PC-9 (cell line): ENCODE measurements around the gene SPPL3. TPM values are rescaled to one million over a fixed set of nuclear protein-coding genes. Genes with fewer than 3 reads are reported as not detected.

Experiments
- BruUV-seq: library from RNA; stranded (reverse); fragments of 400-500 nt; replicated peaks from 2 replicates; lab custom pipeline; 2021; lab: Mats Ljungman, UMichigan
- CTCF ChIA-PET: fragments of 300-600 bp; sonication (Branson Sonifier 250); formaldehyde crosslinking; loops from one replicate; lab custom pipeline; 2022; ENCODE audit warnings: antibody characterized with exemption; lab: Charles Lee
- POLR2A ChIA-PET: fragments of 300-600 bp; sonication (Branson Sonifier 250); formaldehyde crosslinking; loops from one replicate; lab custom pipeline; 2022; ENCODE audit warnings: antibody characterized with exemption; ENCODE audit not compliant: unreplicated experiment; lab: Charles Lee
- DNase-seq, 2 experiments: peaks; one replicate each; pipeline versions ENCODE4 v3.0.0 to v3.0.0-alpha.2; 2015 to 2022; ENCODE audit warnings: mixed read lengths in 1 of 2
- H2AFZ ChIP-seq: fragments of 200-600 bp; sonication (generic); 2 replicates; pipeline ENCODE4 v1.8.1; 2017; ENCODE audit warnings: antibody characterized with exemption
- H3F3A ChIP-seq: fragments of 200-600 bp; sonication (generic); 2 replicates; pipeline ENCODE4 v1.8.1; 2017; ENCODE audit warnings: antibody characterized with exemption, mild to moderate bottlenecking, low read depth; ENCODE audit not compliant: insufficient read depth
- H3K27ac ChIP-seq: fragments of 200-600 bp; sonication (generic); 2 replicates; pipeline ENCODE4 v1.6.1; 2016; ENCODE audit warnings: mixed run types
- H3K27me3 ChIP-seq: fragments of 200-600 bp; sonication (generic); 2 replicates; pipeline ENCODE4 v1.6.1; 2016; ENCODE audit warnings: low read depth, mixed run types; ENCODE audit not compliant: insufficient read depth
- H3K36me3 ChIP-seq: fragments of 200-600 bp; sonication (generic); 2 replicates; pipeline ENCODE4 v1.6.1; 2016; ENCODE audit warnings: low read depth, mixed run types
- H3K4me1 ChIP-seq: fragments of 200-600 bp; sonication (generic); replicated peaks from 2 replicates; pipeline ENCODE4 v1.6.1; 2016; ENCODE audit warnings: mixed run types; ENCODE audit not compliant: insufficient read depth
- H3K4me2 ChIP-seq: fragments of 200-600 bp; sonication (generic); 2 replicates; pipeline ENCODE4 v1.6.1; 2017; ENCODE audit warnings: mixed run types
- H3K4me3 ChIP-seq: fragments of 200-600 bp; sonication (generic); 2 replicates; pipeline ENCODE4 v1.6.1; 2016; ENCODE audit warnings: mixed run types
- H3K79me2 ChIP-seq: fragments of 200-600 bp; sonication (generic); 2 replicates; pipeline ENCODE4 v1.6.1; 2017; ENCODE audit warnings: low read depth, mixed run types
- H3K9me2 ChIP-seq: fragments of 200-600 bp; sonication (generic); 2 replicates; pipeline ENCODE4 v1.8.1; 2017; ENCODE audit warnings: mild to moderate bottlenecking; ENCODE audit not compliant: insufficient read depth
- H3K9me3 ChIP-seq: fragments of 200-600 bp; sonication (generic); 2 replicates; pipeline ENCODE4 v1.8.1; 2016; ENCODE audit warnings: low read depth; ENCODE audit not compliant: insufficient read depth
- H4K20me1 ChIP-seq: fragments of 200-600 bp; sonication (generic); 2 replicates; pipeline ENCODE4 v1.8.1; 2017; ENCODE audit not compliant: insufficient read depth
- EZH2 ChIP-seq: fragments of 200-600 bp; sonication (generic); IDR thresholded peaks from 2 replicates; pipeline ENCODE4 v1.8.0; 2017; ENCODE audit warnings: antibody characterized with exemption, low read depth
- intact Hi-C: fragments of 100-400 bp; cut with micrococcal nuclease; formaldehyde crosslinking; loops from one replicate; pipeline ENCODE4 v1.10.0; 2022; ENCODE audit not compliant: unreplicated experiment
- total RNA-seq: library from RNA; stranded (reverse); gene quantifications from 2 replicates; pipeline ENCODE4 v1.2.3, GENCODE V29; 2021
- TF ChIP-seq, protein P1 (sequence below): fragments of 200-600 bp; sonication (generic); conservative IDR thresholded peaks from 2 replicates; pipeline ENCODE4 v1.6.1; 2017; ENCODE audit warnings: mixed run types, antibody characterized with exemption, mild to moderate bottlenecking, moderate library complexity

Gene SPPL3
- total RNA-seq, 1 experiment from 2014 or later, result 44.7 TPM

DNA sequence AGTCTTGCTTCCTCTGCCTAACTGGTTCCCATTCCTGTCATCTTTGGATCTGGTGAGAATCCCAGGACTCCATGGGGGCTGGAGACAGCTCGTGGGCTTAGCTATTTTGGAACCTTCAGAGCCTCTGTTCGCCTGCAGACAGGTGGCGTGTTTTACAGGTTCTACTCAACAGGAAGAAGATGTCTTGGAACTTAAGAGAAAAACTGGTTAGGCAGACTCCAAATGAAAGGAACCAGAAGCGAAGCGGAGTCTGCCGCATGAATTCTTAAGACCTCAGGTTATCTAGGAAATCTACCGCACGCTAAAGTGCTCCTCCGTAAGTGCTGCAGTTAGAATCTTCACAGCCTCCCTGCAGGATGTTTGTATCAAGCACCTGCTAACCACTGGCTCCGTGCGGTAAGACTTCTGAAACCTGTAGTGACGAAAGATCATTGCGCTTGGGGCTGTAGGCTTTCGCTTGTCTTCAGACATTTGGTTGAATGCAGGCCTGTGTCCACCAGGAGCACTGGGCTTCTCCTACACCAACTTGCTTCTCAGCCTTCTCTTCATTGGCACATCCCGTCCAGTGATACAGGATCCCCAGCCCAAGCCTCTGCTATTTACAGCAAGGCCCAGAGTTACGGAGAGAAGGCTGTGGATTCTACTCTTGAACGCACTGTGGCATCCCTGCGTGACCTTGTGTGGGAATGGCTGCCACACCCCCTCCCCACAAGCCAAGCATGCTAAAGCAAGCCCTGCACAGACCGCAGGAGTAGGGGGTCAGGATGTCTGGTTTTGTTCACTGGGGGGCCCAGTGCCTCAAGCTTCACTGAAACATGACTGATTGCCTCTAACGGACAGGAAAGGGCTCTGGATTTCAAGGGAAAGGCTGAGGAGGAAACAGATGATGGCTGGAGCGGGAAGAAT is 143.6 kb downstream of the SPPL3 start:
- H3K9me3 ChIP-seq, result no peaks in the 10 kb centered on the region
- no peak overlapping the region for H2AFZ ChIP-seq
- H3K36me3 ChIP-seq, result no peaks in the 10 kb centered on the region
- H4K20me1 ChIP-seq, result no peaks in the 10 kb centered on the region
- TF ChIP-seq EZH2, result no peak
- TF ChIP-seq, protein P1, sequence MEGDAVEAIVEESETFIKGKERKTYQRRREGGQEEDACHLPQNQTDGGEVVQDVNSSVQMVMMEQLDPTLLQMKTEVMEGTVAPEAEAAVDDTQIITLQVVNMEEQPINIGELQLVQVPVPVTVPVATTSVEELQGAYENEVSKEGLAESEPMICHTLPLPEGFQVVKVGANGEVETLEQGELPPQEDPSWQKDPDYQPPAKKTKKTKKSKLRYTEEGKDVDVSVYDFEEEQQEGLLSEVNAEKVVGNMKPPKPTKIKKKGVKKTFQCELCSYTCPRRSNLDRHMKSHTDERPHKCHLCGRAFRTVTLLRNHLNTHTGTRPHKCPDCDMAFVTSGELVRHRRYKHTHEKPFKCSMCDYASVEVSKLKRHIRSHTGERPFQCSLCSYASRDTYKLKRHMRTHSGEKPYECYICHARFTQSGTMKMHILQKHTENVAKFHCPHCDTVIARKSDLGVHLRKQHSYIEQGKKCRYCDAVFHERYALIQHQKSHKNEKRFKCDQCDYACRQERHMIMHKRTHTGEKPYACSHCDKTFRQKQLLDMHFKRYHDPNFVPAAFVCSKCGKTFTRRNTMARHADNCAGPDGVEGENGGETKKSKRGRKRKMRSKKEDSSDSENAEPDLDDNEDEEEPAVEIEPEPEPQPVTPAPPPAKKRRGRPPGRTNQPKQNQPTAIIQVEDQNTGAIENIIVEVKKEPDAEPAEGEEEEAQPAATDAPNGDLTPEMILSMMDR, result no peak
- ChIA-PET CTCF (no interaction called here), POLR2A (no interaction called here)
- BruUV-seq, result no TSS peak
- no peaks in the 10 kb centered on the region for H3F3A ChIP-seq
- H3K4me1 ChIP-seq, result no peaks in the 10 kb centered on the region
- H3K4me2 ChIP-seq, result no peak overlapping the region
- no peak overlapping the region for H3K4me3 ChIP-seq
- no peaks in the 10 kb centered on the region for H3K27me3 ChIP-seq
- H3K27ac ChIP-seq, result no peak overlapping the region
- intact Hi-C loops, result no loop called here
- no peak for DNase-seq
- H3K79me2 ChIP-seq, result no peaks in the 10 kb centered on the region
- H3K9me2 ChIP-seq, result no peaks in the 10 kb centered on the region

GRCh38 chr12:120759591-120760348 is 144.4 kb downstream of the SPPL3 start:
- Histone ChIP-seq H3F3A (no peaks in the 10 kb centered on the region), H3K36me3 (no peaks in the 10 kb centered on the region), H3K4me1 (no peaks in the 10 kb centered on the region), H3K9me3 (no peaks in the 10 kb centered on the region), H3K27ac (no peak overlapping the region), H4K20me1 (no peaks in the 10 kb centered on the region), H2AFZ (no peak overlapping the region), H3K4me3 (no peak overlapping the region), H3K79me2 (no peaks in the 10 kb centered on the region), H3K9me2 (no peaks in the 10 kb centered on the region), H3K4me2 (no peak overlapping the region), H3K27me3 (no peaks in the 10 kb centered on the region)
- DNase-seq, result no peak
- ChIA-PET CTCF (no interaction called here), POLR2A (no interaction called here)
- no TSS peak for BruUV-seq
- TF ChIP-seq, protein P1, result no peak
- no peak for TF ChIP-seq EZH2
- intact Hi-C loops, result no loop called here

- intact Hi-C loops, result no loop called here
- DNase-seq, result no peak
- no peak overlapping the region for H3K4me3 ChIP-seq
- H3K27ac ChIP-seq, result no peak overlapping the region
- no peak overlapping the region for H2AFZ ChIP-seq
- ChIA-PET CTCF (interaction anchor here (0.5 to 0.6 kb wide), 2 partner anchors 144 to 156 kb away, joined by 4 to 5 read pairs; no protein-coding TSS in a partner anchor), POLR2A (no interaction called here)
- H3F3A ChIP-seq, result no peaks in the 10 kb centered on the region
- H3K9me3 ChIP-seq, result no peaks in the 10 kb centered on the region
- BruUV-seq, result no TSS peak
- no peaks in the 10 kb centered on the region for H3K36me3 ChIP-seq
- no peaks in the 10 kb centered on the region for H3K27me3 ChIP-seq
- TF ChIP-seq, protein P1, result no peak
- TF ChIP-seq EZH2, result no peak
- H3K9me2 ChIP-seq, result no peaks in the 10 kb centered on the region
- H3K4me1 ChIP-seq, result no peaks in the 10 kb centered on the region
- no peaks in the 10 kb centered on the region for H3K79me2 ChIP-seq
- no peaks in the 10 kb centered on the region for H4K20me1 ChIP-seq
- no peak overlapping the region for H3K4me2 ChIP-seq
Measured at GRCh38 chr12:120758798-120759590, 145.2 kb downstream of the SPPL3 start.
